ENCODE data around the gene AP1G2. TPM values are rescaled to one million over a fixed set of nuclear protein-coding genes. Genes with fewer than 3 reads are reported as not detected.

Gene AP1G2
- total and polyA plus RNA-seq, 2 of the 13 experiments (the other 11 are each of a cell fraction or from before 2014, with no cell fraction given): 96.9 to 611 TPM

DNA sequence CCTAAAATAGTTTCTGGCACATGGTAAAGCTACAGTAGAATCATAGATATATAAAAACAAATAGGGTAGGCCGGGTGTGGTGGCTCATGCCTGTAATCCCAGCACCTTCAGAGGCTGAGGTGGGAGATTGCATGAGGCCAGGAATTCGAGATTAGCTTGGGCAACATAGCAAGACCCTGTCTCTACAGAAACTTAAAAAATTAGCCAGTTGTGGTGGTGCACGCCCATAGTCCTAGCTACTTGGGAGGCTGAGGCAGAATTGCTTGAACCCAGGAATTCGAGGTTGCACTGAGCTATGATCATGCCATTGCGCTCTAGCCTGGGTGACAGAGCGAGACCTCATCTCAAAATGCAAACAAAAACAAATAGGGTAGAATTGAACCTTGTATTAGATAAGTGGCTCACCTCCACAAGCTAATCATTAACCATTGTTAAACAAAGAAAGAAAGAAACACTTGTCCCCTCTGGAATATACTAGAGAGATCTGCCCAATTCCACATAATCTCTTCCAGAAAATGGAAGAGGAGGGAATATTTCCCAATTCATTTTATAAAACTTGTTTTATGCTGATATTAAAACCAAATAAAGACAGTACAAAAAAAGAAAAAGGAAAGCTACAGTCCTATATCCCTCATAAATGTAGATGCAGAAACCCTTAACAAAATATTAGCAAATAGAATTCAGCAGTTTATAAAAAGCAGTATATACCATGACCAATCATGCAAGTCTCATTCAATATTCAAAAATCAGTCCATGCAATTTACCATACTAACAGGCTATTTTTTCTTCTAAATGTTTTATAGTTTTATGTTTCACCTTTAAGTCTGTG, 45.9 kb upstream of the AP1G2 start (continued):
- TF ChIP-seq ZNF577 (CRISPR knock-in tag; IDR thresholded peaks at IDR 0.05; ENCODE audit: borderline replicate concordance, low read depth) (no peak), XRCC5 (optimal IDR thresholded peaks at IDR 0.05; ENCODE audit: low read length) (peak; percentile 62), HOXA7 (CRISPR knock-in tag; IDR thresholded peaks at IDR 0.05) (no peak), HIVEP1 (CRISPR knock-in tag; IDR thresholded peaks at IDR 0.05) (no peak), ZNF234 (CRISPR knock-in tag; conservative IDR thresholded peaks at IDR 0.05) (no peak), SP140L (CRISPR knock-in tag; IDR thresholded peaks at IDR 0.05; ENCODE audit: borderline replicate concordance) (no peak), LCORL (IDR thresholded peaks at IDR 0.05) (peak; percentile 76), LCORL (CRISPR knock-in tag; IDR thresholded peaks at IDR 0.05) (peak; percentile 95), SRSF1 (optimal IDR thresholded peaks at IDR 0.05; ENCODE audit: low read depth, low read length) (no peak), PLRG1 (conservative IDR thresholded peaks at IDR 0.05) (no peak), MED13 (CRISPR knock-in tag; IDR thresholded peaks at IDR 0.05) (no peak), MBD4 (IDR thresholded peaks at IDR 0.05; ENCODE audit: borderline replicate concordance, low read length) (no peak), ASH2L (IDR thresholded peaks at IDR 0.05; ENCODE audit: insufficient read length, low read depth, low read length) (peak; percentile 93), HNRNPH1 (optimal IDR thresholded peaks at IDR 0.05; ENCODE audit: low read depth, low read length) (no peak), SNRNP70 (IDR thresholded peaks at IDR 0.05; ENCODE audit: low read depth, low read length) (no peak), ZMAT3 (CRISPR knock-in tag; conservative IDR thresholded peaks at IDR 0.05) (peak; percentile 70; the same call in 1 of the 2 replicates), MED8 (CRISPR knock-in tag; IDR thresholded peaks at IDR 0.05; ENCODE audit: insufficient replicate concordance) (no peak), HNRNPK (IDR thresholded peaks at IDR 0.05; ENCODE audit: low read depth, low read length, poor library complexity, severe bottlenecking) (no peak), ZSCAN12 (CRISPR knock-in tag; IDR thresholded peaks at IDR 0.05) (peak; percentile 73; the same call in 1 of the 2 replicates), HHEX (CRISPR knock-in tag; IDR thresholded peaks at IDR 0.05) (peak; percentile 85), ZNF629 (CRISPR knock-in tag; conservative IDR thresholded peaks at IDR 0.05) (no peak; the same call in 1 of the 2 replicates), ZNF713 (CRISPR knock-in tag; IDR thresholded peaks at IDR 0.05) (peak; percentile 67; the same call in 1 of the 2 replicates), EZH2 (conservative IDR thresholded peaks at IDR 0.05; ENCODE audit: low read depth, low read length) (no peak), ZNF605 (CRISPR knock-in tag; IDR thresholded peaks at IDR 0.05) (no peak), MYNN (CRISPR knock-in tag; IDR thresholded peaks at IDR 0.05; ENCODE audit: low read depth) (no peak)
- TF ChIP-seq, protein P1, sequence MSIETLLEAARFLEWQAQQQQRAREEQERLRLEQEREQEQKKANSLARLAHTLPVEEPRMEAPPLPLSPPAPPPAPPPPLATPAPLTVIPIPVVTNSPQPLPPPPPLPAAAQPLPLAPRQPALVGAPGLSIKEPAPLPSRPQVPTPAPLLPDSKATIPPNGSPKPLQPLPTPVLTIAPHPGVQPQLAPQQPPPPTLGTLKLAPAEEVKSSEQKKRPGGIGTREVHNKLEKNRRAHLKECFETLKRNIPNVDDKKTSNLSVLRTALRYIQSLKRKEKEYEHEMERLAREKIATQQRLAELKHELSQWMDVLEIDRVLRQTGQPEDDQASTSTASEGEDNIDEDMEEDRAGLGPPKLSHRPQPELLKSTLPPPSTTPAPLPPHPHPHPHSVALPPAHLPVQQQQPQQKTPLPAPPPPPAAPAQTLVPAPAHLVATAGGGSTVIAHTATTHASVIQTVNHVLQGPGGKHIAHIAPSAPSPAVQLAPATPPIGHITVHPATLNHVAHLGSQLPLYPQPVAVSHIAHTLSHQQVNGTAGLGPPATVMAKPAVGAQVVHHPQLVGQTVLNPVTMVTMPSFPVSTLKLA (IDR thresholded peaks at IDR 0.05): no peak
- TF ChIP-seq, protein P2, sequence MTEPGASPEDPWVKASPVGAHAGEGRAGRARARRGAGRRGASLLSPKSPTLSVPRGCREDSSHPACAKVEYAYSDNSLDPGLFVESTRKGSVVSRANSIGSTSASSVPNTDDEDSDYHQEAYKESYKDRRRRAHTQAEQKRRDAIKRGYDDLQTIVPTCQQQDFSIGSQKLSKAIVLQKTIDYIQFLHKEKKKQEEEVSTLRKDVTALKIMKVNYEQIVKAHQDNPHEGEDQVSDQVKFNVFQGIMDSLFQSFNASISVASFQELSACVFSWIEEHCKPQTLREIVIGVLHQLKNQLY (CRISPR knock-in tag; IDR thresholded peaks at IDR 0.05): peak; percentile 79
- TF ChIP-seq, protein P3, sequence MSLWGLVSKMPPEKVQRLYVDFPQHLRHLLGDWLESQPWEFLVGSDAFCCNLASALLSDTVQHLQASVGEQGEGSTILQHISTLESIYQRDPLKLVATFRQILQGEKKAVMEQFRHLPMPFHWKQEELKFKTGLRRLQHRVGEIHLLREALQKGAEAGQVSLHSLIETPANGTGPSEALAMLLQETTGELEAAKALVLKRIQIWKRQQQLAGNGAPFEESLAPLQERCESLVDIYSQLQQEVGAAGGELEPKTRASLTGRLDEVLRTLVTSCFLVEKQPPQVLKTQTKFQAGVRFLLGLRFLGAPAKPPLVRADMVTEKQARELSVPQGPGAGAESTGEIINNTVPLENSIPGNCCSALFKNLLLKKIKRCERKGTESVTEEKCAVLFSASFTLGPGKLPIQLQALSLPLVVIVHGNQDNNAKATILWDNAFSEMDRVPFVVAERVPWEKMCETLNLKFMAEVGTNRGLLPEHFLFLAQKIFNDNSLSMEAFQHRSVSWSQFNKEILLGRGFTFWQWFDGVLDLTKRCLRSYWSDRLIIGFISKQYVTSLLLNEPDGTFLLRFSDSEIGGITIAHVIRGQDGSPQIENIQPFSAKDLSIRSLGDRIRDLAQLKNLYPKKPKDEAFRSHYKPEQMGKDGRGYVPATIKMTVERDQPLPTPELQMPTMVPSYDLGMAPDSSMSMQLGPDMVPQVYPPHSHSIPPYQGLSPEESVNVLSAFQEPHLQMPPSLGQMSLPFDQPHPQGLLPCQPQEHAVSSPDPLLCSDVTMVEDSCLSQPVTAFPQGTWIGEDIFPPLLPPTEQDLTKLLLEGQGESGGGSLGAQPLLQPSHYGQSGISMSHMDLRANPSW (CRISPR knock-in tag; IDR thresholded peaks at IDR 0.05; ENCODE audit: borderline replicate concordance): peak; percentile 52; the same call in 1 of the 2 replicates
